Left ventricle myocardium inferior (tissue), 1 donor: ENCODE results near the gene MYRF. TPM values are rescaled to one million over a fixed set of nuclear protein-coding genes. Genes with fewer than 3 reads are reported as not detected.
A peak's percentile ranks its signal among the peaks of the same experiment; 100 is the strongest.

Experiments used
- DNase-seq: peaks from one replicate; pipeline ENCODE4 v3.0.0-alpha.2; 2020
- H3K27ac ChIP-seq: fragments of 200-600 bp; replicated peaks from 2 replicates; pipeline ENCODE4 v1.8.0; 2021
- H3K27me3 ChIP-seq: fragments of 200-600 bp; 2 replicates; pipeline ENCODE4 v1.8.0; 2021; ENCODE audit warnings: low read depth
- H3K36me3 ChIP-seq: fragments of 200-600 bp; 2 replicates; pipeline ENCODE4 v1.8.0; 2021
- H3K4me1 ChIP-seq: fragments of 200-600 bp; 2 replicates; pipeline ENCODE4 v1.8.0; 2021
- H3K4me3 ChIP-seq: fragments of 200-600 bp; 2 replicates; pipeline ENCODE4 v1.8.0; 2021; ENCODE audit warnings: mild to moderate bottlenecking, moderate library complexity
- H3K9me3 ChIP-seq: fragments of 200-600 bp; replicated peaks from 2 replicates; pipeline ENCODE4 v1.8.0; 2021
- intact Hi-C: fragments of 100-400 bp; cut with micrococcal nuclease; formaldehyde crosslinking; loops from one replicate; pipeline ENCODE4 v1.11.0; 2022
- total RNA-seq: library from RNA; stranded (reverse); fragmentation: NEBNext Ultra II Directional; extraction: Animal tissue kit (Norgen Biotek cat#: 25700); gene quantifications from one replicate; pipeline ENCODE4 v1.2.1, GENCODE V29; 2021
- TF ChIP-seq, protein P1 (sequence below): fragments of 200-600 bp; IDR thresholded peaks from 2 replicates; pipeline ENCODE4 v1.8.0; 2021; ENCODE audit warnings: antibody characterized with exemption, mild to moderate bottlenecking, borderline replicate concordance
- donor health status: DM: no; HTN: yes; CAD: no; lungs with severe emphysema.

MYRF gene
- total RNA-seq, 1 donor from 2014 or later = 0.14 TPM

DNA sequence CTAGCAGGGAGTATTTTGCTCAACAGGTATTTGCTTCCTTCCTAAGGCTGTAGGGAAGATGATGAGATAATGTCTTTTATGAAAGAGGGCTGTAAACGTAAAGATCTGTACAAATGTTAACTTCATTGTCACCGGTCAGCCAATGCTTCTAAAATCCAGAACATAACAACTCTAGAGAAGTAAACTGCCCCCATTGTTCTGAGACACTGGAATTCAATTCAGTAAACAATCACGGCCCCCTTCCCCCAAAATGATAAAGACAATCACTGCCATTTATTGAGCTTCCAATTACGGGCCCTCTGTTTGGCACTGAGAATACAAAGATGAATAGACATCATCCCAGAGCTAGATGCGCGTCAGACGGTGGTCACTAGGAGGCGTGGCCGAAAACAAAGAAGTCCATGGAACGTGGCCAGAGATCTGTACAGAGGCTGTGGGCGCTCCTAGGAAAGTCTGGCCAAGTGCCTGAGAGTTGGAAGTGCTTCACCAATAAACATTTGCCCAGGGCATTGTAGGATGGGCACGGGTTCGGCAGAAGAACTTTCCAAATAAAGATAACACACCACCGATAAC lies 39.4 kb downstream of the MYRF start:
- intact Hi-C loops = loop anchor here (10.0 kb wide), 3 partner anchors 103 to 293 kb away; partner anchors contain the start of gene FADS3
- DNase-seq = peak; percentile 32
- Histone ChIP-seq H3K27ac (peak overlapping the region; percentile 96), H3K36me3 (peaks cover 50% of the 10 kb centered on the region), H3K9me3 (no peaks in the 10 kb centered on the region), H3K27me3 (no peaks in the 10 kb centered on the region), H3K4me3 (peak overlapping the region; percentile 88), H3K4me1 (peaks cover 30% of the 10 kb centered on the region)
- TF ChIP-seq, protein P1, sequence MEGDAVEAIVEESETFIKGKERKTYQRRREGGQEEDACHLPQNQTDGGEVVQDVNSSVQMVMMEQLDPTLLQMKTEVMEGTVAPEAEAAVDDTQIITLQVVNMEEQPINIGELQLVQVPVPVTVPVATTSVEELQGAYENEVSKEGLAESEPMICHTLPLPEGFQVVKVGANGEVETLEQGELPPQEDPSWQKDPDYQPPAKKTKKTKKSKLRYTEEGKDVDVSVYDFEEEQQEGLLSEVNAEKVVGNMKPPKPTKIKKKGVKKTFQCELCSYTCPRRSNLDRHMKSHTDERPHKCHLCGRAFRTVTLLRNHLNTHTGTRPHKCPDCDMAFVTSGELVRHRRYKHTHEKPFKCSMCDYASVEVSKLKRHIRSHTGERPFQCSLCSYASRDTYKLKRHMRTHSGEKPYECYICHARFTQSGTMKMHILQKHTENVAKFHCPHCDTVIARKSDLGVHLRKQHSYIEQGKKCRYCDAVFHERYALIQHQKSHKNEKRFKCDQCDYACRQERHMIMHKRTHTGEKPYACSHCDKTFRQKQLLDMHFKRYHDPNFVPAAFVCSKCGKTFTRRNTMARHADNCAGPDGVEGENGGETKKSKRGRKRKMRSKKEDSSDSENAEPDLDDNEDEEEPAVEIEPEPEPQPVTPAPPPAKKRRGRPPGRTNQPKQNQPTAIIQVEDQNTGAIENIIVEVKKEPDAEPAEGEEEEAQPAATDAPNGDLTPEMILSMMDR = no peak

DNA sequence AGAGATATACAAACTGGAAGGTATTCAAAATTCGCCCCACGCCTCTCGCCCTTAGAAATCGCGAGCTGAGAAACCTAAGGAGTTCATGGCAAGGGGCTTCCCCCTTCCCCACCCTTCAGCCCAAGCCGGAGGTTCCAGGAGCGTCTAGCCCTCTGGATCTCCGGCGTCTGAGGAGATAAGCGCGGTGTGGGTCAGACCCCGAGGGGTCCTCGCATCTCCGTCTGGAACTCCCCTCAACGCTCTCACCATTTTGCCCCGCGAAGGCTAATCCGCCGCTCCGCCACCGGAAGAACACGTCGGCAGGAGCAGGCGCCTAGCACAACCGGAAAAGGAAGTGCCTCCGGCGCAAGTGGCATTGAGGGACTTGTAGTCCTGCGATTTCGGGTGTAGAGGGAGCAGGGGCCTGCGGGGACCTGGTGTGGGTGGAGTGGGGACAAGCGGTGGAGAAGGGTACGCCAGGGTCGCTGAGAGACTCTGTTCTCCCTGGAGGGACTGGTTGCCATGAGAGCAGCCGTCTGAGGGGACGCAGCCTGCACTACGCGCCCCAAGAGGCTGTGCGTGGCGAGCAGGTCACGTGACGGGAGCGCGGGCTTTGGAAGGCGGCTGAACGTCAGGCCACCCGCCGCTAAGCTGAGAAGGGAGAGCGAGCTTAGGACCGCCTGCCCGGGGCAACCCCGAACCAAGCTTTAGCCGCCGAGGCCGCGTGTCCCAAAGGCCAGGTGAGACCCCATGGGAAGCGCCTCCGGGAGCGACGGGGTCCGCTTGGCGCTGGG lies 40.1 kb downstream of the MYRF start, which contains the start of the genes FEN1 and TMEM258:
FEN1 (plus strand) TSS at position 602 of the 773 bp plus-strand sequence. CDS start 2,451 bp downstream, outside the sequence.
TMEM258 (minus strand) TSS at position 290 of the 773 bp plus-strand sequence; CDS start at position 249, 41 bp downstream.
- H3K4me3 ChIP-seq = peak within 1 kb of the TSS; percentile 88
- peak; percentile 89 for DNase-seq
- TF ChIP-seq, protein P1 = peak; percentile 29
- H3K9me3 ChIP-seq = no peaks in the 10 kb centered on the region
- intact Hi-C loops = loop anchor here (10.0 kb wide), 3 partner anchors 102 to 292 kb away; partner anchors contain the start of gene FADS3
- H3K27me3 ChIP-seq = no peaks in the 10 kb centered on the region
- H3K27ac ChIP-seq = peak within 1 kb of the TSS; percentile 96
- peaks cover 33% of the 10 kb centered on the region for H3K4me1 ChIP-seq
- peaks cover 43% of the 10 kb centered on the region for H3K36me3 ChIP-seq

DNA sequence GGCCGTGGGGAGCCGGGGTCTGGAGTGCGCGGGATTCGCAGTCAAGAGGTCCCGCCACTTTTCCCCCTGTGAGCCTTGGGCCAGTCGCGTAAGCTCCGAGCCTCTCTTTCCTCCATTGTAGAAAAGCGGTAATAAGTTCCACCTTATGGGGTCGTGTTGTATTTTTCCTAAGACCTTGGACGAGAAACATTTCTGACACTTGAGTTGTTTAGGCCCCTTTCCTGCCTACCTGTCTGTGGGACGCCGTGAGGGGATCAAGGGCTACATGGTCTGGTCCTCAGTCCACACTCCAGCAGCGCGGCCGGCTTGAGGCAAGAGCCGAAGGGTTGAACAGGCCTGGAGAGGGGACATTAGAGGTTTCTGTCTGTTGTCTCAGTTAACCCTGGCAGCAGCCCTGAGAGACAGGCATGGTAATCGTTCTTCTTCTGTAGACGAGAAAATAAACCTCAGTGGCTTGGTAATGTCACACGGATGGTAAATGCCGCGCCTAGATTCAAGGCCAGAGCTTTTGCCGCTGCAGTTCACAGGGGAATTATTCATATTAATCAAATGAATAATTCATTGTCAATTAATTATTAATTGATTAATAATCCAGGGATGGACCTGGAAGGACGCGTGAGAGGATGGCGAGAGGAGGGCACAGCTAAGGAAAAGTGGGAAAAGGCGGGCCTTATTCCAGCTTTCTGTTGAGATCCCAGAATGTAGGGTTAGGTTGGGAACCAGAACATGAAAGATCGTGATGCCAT lies 40.8 kb downstream of the MYRF start:
- H3K9me3 ChIP-seq = no peaks in the 10 kb centered on the region
- TF ChIP-seq, protein P1 = no peak
- H3K27ac ChIP-seq = peak overlapping the region; percentile 96
- H3K4me1 ChIP-seq = peaks cover 37% of the 10 kb centered on the region
- peak overlapping the region; percentile 88 for H3K4me3 ChIP-seq
- intact Hi-C loops = loop anchor here (10.0 kb wide), 3 partner anchors 102 to 292 kb away; partner anchors contain the start of gene FADS3
- peaks cover 35% of the 10 kb centered on the region for H3K36me3 ChIP-seq
- no peak for DNase-seq
- no peaks in the 10 kb centered on the region for H3K27me3 ChIP-seq

DNA sequence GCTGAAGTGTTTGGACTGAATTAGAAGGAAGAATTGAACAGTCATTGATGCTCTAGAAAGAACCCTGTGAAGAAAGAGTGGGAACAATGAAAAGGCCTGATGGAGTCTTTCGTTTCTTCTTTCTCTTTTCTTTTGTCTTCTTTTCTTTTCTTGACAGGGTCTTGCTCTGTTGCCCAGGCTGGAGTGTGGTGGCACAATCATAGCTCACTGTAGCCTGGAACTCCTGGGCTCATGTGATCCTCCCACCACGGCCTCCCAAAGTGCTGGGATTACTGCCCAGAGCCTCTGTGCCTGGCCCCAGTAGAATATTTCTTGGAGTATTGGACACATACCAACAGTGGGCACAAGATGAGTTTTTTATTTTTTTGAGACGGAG lies 41.4 kb downstream of the MYRF start:
- Histone ChIP-seq H3K27me3 (no peaks in the 10 kb centered on the region), H3K4me1 (peaks cover 37% of the 10 kb centered on the region), H3K36me3 (peaks cover 30% of the 10 kb centered on the region), H3K4me3 (peak overlapping the region; percentile 88), H3K9me3 (no peaks in the 10 kb centered on the region), H3K27ac (no peak overlapping the region)
- TF ChIP-seq, protein P1 = no peak
- no peak for DNase-seq
- intact Hi-C loops = loop anchor here (10.0 kb wide), 3 partner anchors 101 to 291 kb away; partner anchors contain the start of gene FADS3

DNA sequence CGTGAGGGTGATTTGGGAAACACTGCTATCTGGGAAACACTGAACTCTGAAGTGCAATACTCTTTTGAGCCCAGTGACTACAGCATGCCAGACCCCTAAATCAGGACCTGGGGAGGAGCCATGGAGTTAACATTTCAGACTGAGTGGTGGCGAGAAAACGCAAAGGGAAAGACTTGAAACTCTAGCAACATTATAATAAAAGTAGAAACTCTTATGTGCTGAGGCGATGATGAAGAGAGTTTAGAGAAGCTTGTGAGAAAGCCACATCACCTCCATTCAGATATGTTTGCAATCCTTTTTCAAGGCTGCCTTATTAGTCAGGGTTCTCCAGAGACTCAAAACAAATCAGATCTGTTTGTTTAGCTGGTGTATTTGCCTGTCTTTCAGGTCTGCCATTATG lies 42.1 kb downstream of the MYRF start:
- Histone ChIP-seq H3K36me3 (peaks cover 22% of the 10 kb centered on the region), H3K4me3 (no peak overlapping the region), H3K4me1 (peaks cover 37% of the 10 kb centered on the region), H3K9me3 (no peaks in the 10 kb centered on the region), H3K27ac (no peak overlapping the region), H3K27me3 (no peaks in the 10 kb centered on the region)
- TF ChIP-seq, protein P1 = no peak
- no peak for DNase-seq
- intact Hi-C loops = loop anchor here (10.0 kb wide), 3 partner anchors 100 to 290 kb away; partner anchors contain the start of gene FADS3
